Upper lobe of left lung (tissue), 6 donors: ENCODE measurements around the gene ATP5F1B. TPM values are rescaled to one million over a fixed set of nuclear protein-coding genes. Genes with fewer than 3 reads are reported as not detected.

Experiments
- ATAC-seq, 2 donors: fragments of 200-7000 bp; cut with Tn5 transposase; one replicate each; pipeline ENCODE4 v1.9.1; 2022; ENCODE audit warnings: mild to moderate bottlenecking in 2 of 2, moderate library complexity in 2 of 2; ENCODE audit not compliant: low FRiP score in 2 of 2
- DNase-seq, 2 donors: peaks; one replicate each; pipeline ENCODE4 v3.0.0-alpha.2; 2019 to 2020
- H3K27ac ChIP-seq, 4 donors: fragments of 200-600 bp; sonication (generic); one replicate each; pipeline ENCODE4 v1.5.1; 2016 to 2019
- H3K27me3 ChIP-seq, 4 donors: fragments of 200-600 bp; sonication (generic); one replicate each; pipeline ENCODE4 v1.5.1; 2017 to 2019
- H3K36me3 ChIP-seq, 4 donors: fragments of 200-600 bp; sonication (generic); one replicate each; pipeline ENCODE4 v1.5.1; 2016 to 2019
- H3K4me1 ChIP-seq, 4 donors: fragments of 200-600 bp; sonication (generic); one replicate each; pipeline ENCODE4 v1.5.1; 2018 to 2019
- H3K4me3 ChIP-seq, 4 donors: fragments of 200-600 bp; sonication (generic); one replicate each; pipeline ENCODE4 v1.5.1; 2017 to 2019; ENCODE audit warnings: mild to moderate bottlenecking in 2 of 4, moderate library complexity in 1 of 4
- H3K9me3 ChIP-seq, 4 donors: fragments of 200-600 bp; sonication (generic); one replicate each; pipeline ENCODE4 v1.5.1; 2018 to 2019
- CTCF ChIP-seq, 6 experiments: fragments of 450-650 bp in 4 of 6; fragments of 200-600 bp in 2 of 6; sonication (generic) in 2 of 6; IDR thresholded peaks; one replicate each; pipeline ENCODE4 v1.5.1; 2016 to 2019; ENCODE audit warnings: antibody characterized with exemption in 6 of 6
- EP300 ChIP-seq, 4 donors: sonication (generic); formaldehyde crosslinking; IDR thresholded peaks; one replicate each; pipeline ENCODE4 v1.5.1; 2017; ENCODE audit warnings: antibody characterized with exemption in 4 of 4, control low read depth in 2 of 4
- POLR2A ChIP-seq, 4 donors: fragments of 450-650 bp; IDR thresholded peaks; one replicate each; pipeline ENCODE4 v1.5.1; 2016 to 2017; ENCODE audit warnings: antibody characterized with exemption in 4 of 4, mild to moderate bottlenecking in 2 of 4
- POLR2AphosphoS5 ChIP-seq, 2 donors: sonication (generic); formaldehyde crosslinking; IDR thresholded peaks; one replicate each; pipeline ENCODE4 v1.5.1; 2017; ENCODE audit warnings: antibody characterized with exemption in 2 of 2
- WGBS, 2 donors: methylation state at CpG; one replicate each; pipeline ENCODE4 v1.1.5; 2017 to 2018; 5-methylcytosine and 5-hydroxymethylcytosine counted together
- total RNA-seq, 6 donors: library from RNA; depleted of rRNA in 4 of 6; stranded (reverse); fragments of >200 nt in 4 of 6; gene quantifications; one replicate each; pipeline versions ENCODE4 v1.1.0 to v1.2.1, GENCODE V29; 2016 to 2021
- donor health status: DM: no; HTN: no; CAD: no; lungs with moderate emphysema.
- donor health status: DM: no; HTN: yes; CAD: no; lungs with severe emphysema.

The ATP5F1B gene
- total RNA-seq, 6 donors from 2014 or later = 245 to 404 (median 317) TPM

- ATAC-seq = peak; percentile 47 to 64
- peak; percentile 85 to 88 for DNase-seq
These were observed 41.7 kb upstream of the ATP5F1B start for GRCh38 chr12:56687223-56688128.

GRCh38 chr12:56684745-56685359 lies 39.1 kb upstream of the ATP5F1B start:
- H3K27me3 ChIP-seq = no peaks in the 10 kb centered on the region
- no peak for DNase-seq
- H3K36me3 ChIP-seq = peaks cover 0 to 26% (median 4%) of the 10 kb centered on the region in 4 donors
- H3K4me3 ChIP-seq = peak overlapping the region in 3 of 4 donors; percentile 11 to 89 (median 84)
- 26 to 27% methylated on average over 8 of the region's 8 CpGs for WGBS, 2 donors
- TF ChIP-seq POLR2AphosphoS5 (IDR thresholded peaks at IDR 0.05) (no peak), POLR2A (IDR thresholded peaks at IDR 0.05) (no peak), CTCF (IDR thresholded peaks at IDR 0.05) (no peak)
- H3K4me1 ChIP-seq = peaks cover 41 to 68% (median 50%) of the 10 kb centered on the region in 4 donors
- no peak for ATAC-seq
- peak overlapping the region; percentile 26 to 100 (median 53) for H3K27ac ChIP-seq
- no peaks in the 10 kb centered on the region for H3K9me3 ChIP-seq

More at GRCh38 chr12:56687223-56688128, 41.7 kb upstream of the ATP5F1B start:
- WGBS, 2 donors = 0 to 1% methylated on average over 42 to 62 of the region's 62 CpGs
- Histone ChIP-seq H3K4me1 (peaks cover 29 to 53% (median 40%) of the 10 kb centered on the region in 4 donors), H3K4me3 (peak overlapping the region; percentile 78 to 89 (median 84)), H3K27me3 (no peaks in the 10 kb centered on the region), H3K36me3 (peaks cover 0 to 6% (median 0%) of the 10 kb centered on the region in 4 donors), H3K9me3 (no peaks in the 10 kb centered on the region), H3K27ac (peak overlapping the region; percentile 98 to 100 (median 99))
- TF ChIP-seq EP300 (IDR thresholded peaks at IDR 0.05) (no peak), POLR2AphosphoS5 (IDR thresholded peaks at IDR 0.05) (peak in 1 of 2 donors; percentile 27), CTCF (IDR thresholded peaks at IDR 0.05) (peak in 2 of 6 experiments; percentile 7 to 19), POLR2A (IDR thresholded peaks at IDR 0.05) (peak in 3 of 4 donors; percentile 2 to 55 (median 32))

GRCh38 chr12:56682323-56682722 lies 36.5 kb upstream of the ATP5F1B start:
- H3K4me1 ChIP-seq = peaks cover 39 to 74% (median 53%) of the 10 kb centered on the region in 4 donors
- DNase-seq = no peak
- no peak for ATAC-seq
- H3K27me3 ChIP-seq = no peaks in the 10 kb centered on the region
- H3K27ac ChIP-seq = no peak overlapping the region
- 92% methylated on average over 6 of the region's 6 CpGs for WGBS, 2 donors
- H3K9me3 ChIP-seq = no peaks in the 10 kb centered on the region
- TF ChIP-seq POLR2AphosphoS5 (IDR thresholded peaks at IDR 0.05) = no peak
- TF ChIP-seq EP300 (IDR thresholded peaks at IDR 0.05) = no peak
- peaks cover 0 to 32% (median 5%) of the 10 kb centered on the region in 4 donors for H3K36me3 ChIP-seq
- no peak overlapping the region for H3K4me3 ChIP-seq

GRCh38 chr12:56679883-56680575 lies 34.2 kb upstream of the ATP5F1B start:
- H3K27me3 ChIP-seq = no peaks in the 10 kb centered on the region
- 90 to 94% methylated on average over 13 of the region's 13 CpGs for WGBS, 2 donors
- no peaks in the 10 kb centered on the region for H3K9me3 ChIP-seq
- ATAC-seq = no peak
- H3K4me3 ChIP-seq = no peak overlapping the region
- TF ChIP-seq CTCF (IDR thresholded peaks at IDR 0.05) (no peak), EP300 (IDR thresholded peaks at IDR 0.05) (no peak), POLR2AphosphoS5 (IDR thresholded peaks at IDR 0.05) (no peak), POLR2A (IDR thresholded peaks at IDR 0.05) (no peak)
- H3K36me3 ChIP-seq = peaks cover 0 to 32% (median 5%) of the 10 kb centered on the region in 4 donors
- peaks cover 25 to 76% (median 48%) of the 10 kb centered on the region in 4 donors for H3K4me1 ChIP-seq
- no peak overlapping the region for H3K27ac ChIP-seq
- no peak for DNase-seq
